A673 (cell line): ENCODE measurements around the gene NR6A1. TPM values are rescaled to one million over a fixed set of nuclear protein-coding genes. Genes with fewer than 3 reads are reported as not detected.

Experiments used
- BruUV-seq: library from RNA; stranded (reverse); fragments of 400-500 nt; replicated peaks from 2 replicates; lab custom pipeline; 2021; lab: Mats Ljungman, UMichigan
- CTCF ChIA-PET: fragments of 300-600 bp; sonication (Branson Sonifier 250); formaldehyde crosslinking; loops from one replicate; lab custom pipeline; 2022; ENCODE audit warnings: antibody characterized with exemption; lab: Charles Lee
- POLR2A ChIA-PET: fragments of 300-600 bp; sonication (Branson Sonifier 250); formaldehyde crosslinking; loops from one replicate; lab custom pipeline; 2022; ENCODE audit warnings: antibody characterized with exemption; ENCODE audit not compliant: low non-redundant PET; lab: Charles Lee
- DNase-seq: peaks from one replicate; pipeline ENCODE4 v3.0.0-alpha.2; 2015; ENCODE audit warnings: low spot score
- H3K27ac ChIP-seq: fragments of 200-600 bp; sonication (generic); 2 replicates; pipeline ENCODE4 v1.5.1; 2016; ENCODE audit warnings: mixed run types, low read depth, mild to moderate bottlenecking, mixed read lengths, antibody characterized with exemption, low read length; ENCODE audit not compliant: poor library complexity, severe bottlenecking
- H3K27me3 ChIP-seq: fragments of 200-600 bp; sonication (generic); replicated peaks from 2 replicates; pipeline ENCODE4 v1.6.1; 2017; ENCODE audit warnings: mixed run types, low read depth, mild to moderate bottlenecking, mixed read lengths, antibody characterized with exemption, low read length; ENCODE audit not compliant: insufficient read depth, poor library complexity
- H3K36me3 ChIP-seq: fragments of 200-600 bp; sonication (generic); 2 replicates; pipeline ENCODE4 v1.6.1; 2016; ENCODE audit warnings: mixed run types, mild to moderate bottlenecking, mixed read lengths, antibody characterized with exemption, low read length; ENCODE audit not compliant: insufficient read depth, poor library complexity, severe bottlenecking
- H3K4me1 ChIP-seq: fragments of 200-600 bp; sonication (generic); 2 replicates; pipeline ENCODE4 v1.6.1; 2017; ENCODE audit warnings: mixed run types, mild to moderate bottlenecking, mixed read lengths, antibody characterized with exemption, low read length; ENCODE audit not compliant: insufficient read depth, poor library complexity, severe bottlenecking
- H3K4me3 ChIP-seq: fragments of 200-600 bp; sonication (generic); 2 replicates; pipeline ENCODE4 v1.5.1; 2016; ENCODE audit warnings: low read depth, mixed run types, mild to moderate bottlenecking, mixed read lengths, low read length; ENCODE audit not compliant: poor library complexity, severe bottlenecking
- H3K9me3 ChIP-seq: fragments of 200-600 bp; sonication (generic); 2 replicates; pipeline ENCODE4 v1.6.1; 2016; ENCODE audit warnings: mixed run types, low read depth, mild to moderate bottlenecking, mixed read lengths, antibody characterized with exemption, low read length; ENCODE audit not compliant: poor library complexity, severe bottlenecking
- EZH2 ChIP-seq: fragments of 200-600 bp; sonication (generic); IDR thresholded peaks from 2 replicates; pipeline ENCODE4 v1.6.1; 2017; ENCODE audit warnings: borderline replicate concordance, low read depth, mild to moderate bottlenecking, mixed read lengths, antibody characterized with exemption, low read length; ENCODE audit not compliant: poor library complexity, severe bottlenecking
- intact Hi-C: fragments of 100-400 bp; cut with micrococcal nuclease; formaldehyde crosslinking; loops from one replicate; pipeline ENCODE4 v1.10.0; 2022; ENCODE audit not compliant: unreplicated experiment
- total RNA-seq: library from RNA; stranded (reverse); gene quantifications from 2 replicates; pipeline ENCODE4 v1.2.3, GENCODE V29; 2021
- TF ChIP-seq, protein P1 (sequence below): fragments of 300-800, 200-600 bp; sonication (generic); conservative IDR thresholded peaks from 2 replicates; pipeline ENCODE4 v1.5.1; 2017; ENCODE audit warnings: low read depth, mild to moderate bottlenecking, antibody characterized with exemption, low read length, moderate library complexity, mixed read lengths

The NR6A1 gene
- total RNA-seq, 1 experiment from 2014 or later: 5.3 TPM

DNA sequence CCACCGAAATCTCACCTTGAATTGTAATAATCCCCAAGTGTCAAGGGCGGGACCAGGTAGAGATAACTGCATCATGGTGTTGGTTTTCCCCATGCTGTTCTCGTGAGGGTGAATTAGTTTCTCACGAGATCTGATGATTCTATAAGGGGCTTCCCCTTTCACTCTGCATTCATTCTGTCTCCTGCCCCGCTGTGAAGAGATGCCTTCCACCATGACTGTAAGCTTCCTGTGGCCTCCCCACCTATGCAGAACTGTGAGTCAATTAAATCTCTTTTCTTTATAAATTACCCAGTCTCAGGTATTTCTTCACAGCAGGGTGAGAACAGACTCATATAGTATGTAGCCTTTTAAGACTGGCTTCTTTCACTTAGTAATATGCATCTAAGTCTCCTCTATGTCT, 135.8 kb downstream of the NR6A1 start:
- POLR2A ChIA-PET: no interaction called here
- no TSS peak for BruUV-seq

DNA sequence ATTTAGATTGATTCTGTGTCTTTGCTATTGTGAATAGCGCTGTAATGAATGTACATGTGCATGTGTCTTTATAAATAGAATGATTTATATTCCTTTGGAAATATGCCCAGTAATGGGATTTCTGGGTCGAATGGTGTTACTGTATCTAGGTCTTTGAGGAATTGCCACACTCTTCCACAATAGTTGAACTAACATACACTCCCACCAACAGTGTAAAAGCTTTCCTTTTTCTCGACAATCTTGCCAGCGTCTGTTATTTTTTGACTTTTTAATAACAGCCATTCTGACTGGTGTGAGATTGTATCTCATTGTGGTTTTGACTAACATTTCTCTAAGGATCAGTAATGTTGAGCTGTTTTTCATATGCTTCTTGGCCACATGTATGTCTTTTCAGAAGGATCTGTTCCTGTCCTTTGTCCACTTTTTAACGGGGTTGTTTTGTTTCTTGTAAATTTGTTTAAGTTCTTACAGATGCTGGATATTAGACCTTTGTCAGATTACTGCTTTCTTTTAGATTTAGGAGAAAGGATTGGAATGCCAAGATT, 139.0 kb downstream of the NR6A1 start:
- Histone ChIP-seq H3K36me3 (no peaks in the 10 kb centered on the region), H3K9me3 (no peaks in the 10 kb centered on the region), H3K27me3 (no peaks in the 10 kb centered on the region), H3K4me3 (no peak overlapping the region), H3K27ac (peak overlapping the region; percentile 45), H3K4me1 (peaks cover 21% of the 10 kb centered on the region)
- CTCF ChIA-PET: no interaction called here
- intact Hi-C loops: no loop called here
- POLR2A ChIA-PET: no interaction called here
- TF ChIP-seq, protein P1, sequence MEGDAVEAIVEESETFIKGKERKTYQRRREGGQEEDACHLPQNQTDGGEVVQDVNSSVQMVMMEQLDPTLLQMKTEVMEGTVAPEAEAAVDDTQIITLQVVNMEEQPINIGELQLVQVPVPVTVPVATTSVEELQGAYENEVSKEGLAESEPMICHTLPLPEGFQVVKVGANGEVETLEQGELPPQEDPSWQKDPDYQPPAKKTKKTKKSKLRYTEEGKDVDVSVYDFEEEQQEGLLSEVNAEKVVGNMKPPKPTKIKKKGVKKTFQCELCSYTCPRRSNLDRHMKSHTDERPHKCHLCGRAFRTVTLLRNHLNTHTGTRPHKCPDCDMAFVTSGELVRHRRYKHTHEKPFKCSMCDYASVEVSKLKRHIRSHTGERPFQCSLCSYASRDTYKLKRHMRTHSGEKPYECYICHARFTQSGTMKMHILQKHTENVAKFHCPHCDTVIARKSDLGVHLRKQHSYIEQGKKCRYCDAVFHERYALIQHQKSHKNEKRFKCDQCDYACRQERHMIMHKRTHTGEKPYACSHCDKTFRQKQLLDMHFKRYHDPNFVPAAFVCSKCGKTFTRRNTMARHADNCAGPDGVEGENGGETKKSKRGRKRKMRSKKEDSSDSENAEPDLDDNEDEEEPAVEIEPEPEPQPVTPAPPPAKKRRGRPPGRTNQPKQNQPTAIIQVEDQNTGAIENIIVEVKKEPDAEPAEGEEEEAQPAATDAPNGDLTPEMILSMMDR: no peak
- TF ChIP-seq EZH2: no peak
- DNase-seq: peak; percentile 60
- no TSS peak for BruUV-seq

More for the DNA sequence above, 135.8 kb downstream of the NR6A1 start:
- CTCF ChIA-PET: no interaction called here
- intact Hi-C loops: no loop called here
- no peaks in the 10 kb centered on the region for H3K36me3 ChIP-seq
- no peak for TF ChIP-seq EZH2
- TF ChIP-seq, protein P1: no peak
- no peaks in the 10 kb centered on the region for H3K9me3 ChIP-seq
- H3K4me1 ChIP-seq: peaks cover 18% of the 10 kb centered on the region
- no peak overlapping the region for H3K4me3 ChIP-seq
- H3K27me3 ChIP-seq: no peaks in the 10 kb centered on the region
- no peak for DNase-seq
- no peak overlapping the region for H3K27ac ChIP-seq

DNA sequence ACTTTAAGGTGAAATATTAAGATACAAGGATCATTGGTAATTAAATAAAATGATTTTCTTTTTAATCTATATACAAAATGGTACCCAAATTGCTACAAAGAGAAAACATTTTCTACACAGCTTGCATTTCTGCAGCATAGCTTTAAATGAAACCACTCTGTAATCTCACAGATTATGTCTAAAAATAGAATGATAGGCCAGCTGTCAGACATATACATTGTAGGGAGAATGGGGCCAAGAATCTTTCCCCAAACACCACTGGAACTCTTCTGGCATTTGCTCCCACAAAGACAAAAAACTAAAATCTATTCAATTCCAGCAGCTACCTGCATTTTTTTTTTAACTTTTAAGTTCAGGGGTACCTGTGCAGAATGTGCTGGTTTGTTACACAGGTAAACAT, 139.8 kb downstream of the NR6A1 start:
- TF ChIP-seq, protein P1: no peak
- no peak for TF ChIP-seq EZH2
- no TSS peak for BruUV-seq
- Histone ChIP-seq H3K4me3 (no peak overlapping the region), H3K36me3 (no peaks in the 10 kb centered on the region), H3K9me3 (no peaks in the 10 kb centered on the region), H3K27ac (no peak overlapping the region), H3K27me3 (no peaks in the 10 kb centered on the region), H3K4me1 (peaks cover 21% of the 10 kb centered on the region)
- intact Hi-C loops: no loop called here
- ChIA-PET POLR2A (no interaction called here), CTCF (interaction anchor here (0.6 kb wide), 1 partner anchor 10 kb away, joined by 8 read pairs; no protein-coding TSS in a partner anchor)
- DNase-seq: no peak
